ENCODE data around the gene MXI1.

The MXI1 gene

GRCh38 chr10:110284262-110284661, 76.9 kb downstream of the MXI1 start:
- TF ChIP-seq, protein P1, sequence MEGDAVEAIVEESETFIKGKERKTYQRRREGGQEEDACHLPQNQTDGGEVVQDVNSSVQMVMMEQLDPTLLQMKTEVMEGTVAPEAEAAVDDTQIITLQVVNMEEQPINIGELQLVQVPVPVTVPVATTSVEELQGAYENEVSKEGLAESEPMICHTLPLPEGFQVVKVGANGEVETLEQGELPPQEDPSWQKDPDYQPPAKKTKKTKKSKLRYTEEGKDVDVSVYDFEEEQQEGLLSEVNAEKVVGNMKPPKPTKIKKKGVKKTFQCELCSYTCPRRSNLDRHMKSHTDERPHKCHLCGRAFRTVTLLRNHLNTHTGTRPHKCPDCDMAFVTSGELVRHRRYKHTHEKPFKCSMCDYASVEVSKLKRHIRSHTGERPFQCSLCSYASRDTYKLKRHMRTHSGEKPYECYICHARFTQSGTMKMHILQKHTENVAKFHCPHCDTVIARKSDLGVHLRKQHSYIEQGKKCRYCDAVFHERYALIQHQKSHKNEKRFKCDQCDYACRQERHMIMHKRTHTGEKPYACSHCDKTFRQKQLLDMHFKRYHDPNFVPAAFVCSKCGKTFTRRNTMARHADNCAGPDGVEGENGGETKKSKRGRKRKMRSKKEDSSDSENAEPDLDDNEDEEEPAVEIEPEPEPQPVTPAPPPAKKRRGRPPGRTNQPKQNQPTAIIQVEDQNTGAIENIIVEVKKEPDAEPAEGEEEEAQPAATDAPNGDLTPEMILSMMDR (IDR thresholded peaks at IDR 0.05; ENCODE audit: low read length, missing control alignments) = no peak

GRCh38 chr10:110285501-110285900, 78.1 kb downstream of the MXI1 start:
- DNase-seq (ENCODE audit: low read depth) = no peak
- TF ChIP-seq, protein P1 (IDR thresholded peaks at IDR 0.05; ENCODE audit: low read length, missing control alignments) = no peak
- H3K4me3 ChIP-seq (replicated peaks; ENCODE audit: low read depth, low read length) = no peak overlapping the region

More at GRCh38 chr10:110284262-110284661, 76.9 kb downstream of the MXI1 start:
- H3K4me3 ChIP-seq (replicated peaks; ENCODE audit: low read depth, low read length) = no peak overlapping the region
- no peak for DNase-seq (ENCODE audit: low read depth)

GRCh38 chr10:110286841-110287240, 79.4 kb downstream of the MXI1 start:
- TF ChIP-seq, protein P1 (IDR thresholded peaks at IDR 0.05; ENCODE audit: low read length, missing control alignments) = no peak
- no peak overlapping the region for H3K4me3 ChIP-seq (replicated peaks; ENCODE audit: low read depth, low read length)
- no peak for DNase-seq (ENCODE audit: low read depth)

DNA sequence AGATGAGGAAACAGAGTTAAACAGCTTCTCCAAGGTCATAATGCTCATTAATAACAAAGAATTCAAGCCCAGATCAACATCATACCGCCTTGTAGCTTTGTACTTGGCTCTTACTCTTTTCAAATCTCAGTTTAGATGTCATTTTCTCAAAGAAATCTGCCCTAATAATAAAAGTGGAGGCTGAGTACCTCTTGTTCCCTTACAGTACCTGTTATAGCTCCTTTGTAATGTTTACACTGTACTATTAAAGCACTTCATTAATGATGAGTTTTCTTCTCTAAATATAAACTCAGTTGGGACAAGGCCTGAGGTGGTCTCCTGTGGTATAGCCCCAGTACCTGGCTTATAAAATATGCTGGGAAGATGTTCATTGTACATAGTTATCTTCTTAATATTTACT, 89.6 kb downstream of the MXI1 start:
- no peak overlapping the region for H3K4me3 ChIP-seq (replicated peaks; ENCODE audit: low read depth, low read length)
- TF ChIP-seq, protein P1 (IDR thresholded peaks at IDR 0.05; ENCODE audit: low read length, missing control alignments) = no peak
- no peak for DNase-seq (ENCODE audit: low read depth)

DNA sequence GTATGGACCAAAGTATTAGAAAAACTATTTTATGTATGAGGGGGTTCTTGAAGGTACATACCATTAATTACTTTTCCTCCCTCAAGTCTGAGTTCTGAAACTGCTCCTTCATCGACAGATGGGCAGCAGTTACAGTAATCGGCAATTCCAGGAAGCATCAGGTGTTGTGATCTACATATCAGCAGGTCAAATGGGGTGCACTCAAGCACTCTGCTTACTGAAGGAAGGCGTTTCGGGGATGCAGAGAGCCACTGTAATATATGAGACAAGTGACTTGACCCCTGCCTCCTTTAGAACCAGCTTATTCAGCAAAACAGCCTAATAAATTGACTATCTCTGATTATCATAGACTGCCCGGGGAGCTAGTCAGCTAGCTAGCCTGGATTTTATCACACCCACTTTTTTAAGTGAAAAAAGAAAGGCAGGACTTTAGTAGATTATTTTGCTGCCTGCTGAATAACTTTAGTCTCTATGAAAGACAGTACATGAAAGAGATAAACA, 93.1 kb downstream of the MXI1 start:
- DNase-seq (ENCODE audit: low read depth) = no peak
- TF ChIP-seq, protein P1 (IDR thresholded peaks at IDR 0.05; ENCODE audit: low read length, missing control alignments) = no peak
- no peak overlapping the region for H3K4me3 ChIP-seq (replicated peaks; ENCODE audit: low read depth, low read length)

GRCh38 chr10:110303681-110304080, 96.3 kb downstream of the MXI1 start:
- TF ChIP-seq, protein P1 (IDR thresholded peaks at IDR 0.05; ENCODE audit: low read length, missing control alignments) = no peak
- DNase-seq (ENCODE audit: low read depth) = no peak
- H3K4me3 ChIP-seq (replicated peaks; ENCODE audit: low read depth, low read length) = peak overlapping the region; percentile 92

DNA sequence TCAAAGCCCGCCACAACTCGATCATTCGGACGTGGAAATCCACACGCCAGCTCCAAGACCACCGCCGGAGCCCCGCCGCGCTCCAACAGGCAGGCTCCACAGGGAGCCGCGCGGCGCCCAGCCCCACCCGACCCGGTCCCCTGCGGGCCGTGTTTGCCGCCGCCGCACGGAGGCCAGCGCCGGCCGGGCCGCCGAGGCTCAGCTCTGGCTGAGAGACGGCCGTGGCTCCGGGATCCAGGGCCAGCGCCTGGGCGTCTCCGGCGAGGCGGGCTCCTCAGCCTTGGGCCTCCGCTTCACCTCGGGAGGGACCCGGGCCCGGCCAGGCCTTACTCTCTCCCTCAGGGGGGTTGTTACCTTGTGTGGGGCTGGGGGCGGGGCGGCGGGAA, 97.0 kb downstream of the MXI1 start:
- DNase-seq (ENCODE audit: low read depth) = no peak
- TF ChIP-seq, protein P1 (IDR thresholded peaks at IDR 0.05; ENCODE audit: low read length, missing control alignments) = no peak
- H3K4me3 ChIP-seq (replicated peaks; ENCODE audit: low read depth, low read length) = peak overlapping the region; percentile 92
